ENCODE measurements around the gene ZNF496.
A peak's percentile ranks its signal among the peaks of the same experiment; 100 is the strongest.
"Not testable (repeated sequence)": the region's sequence is repeated elsewhere in the genome, so short reads cannot be mapped to it uniquely, and the experiment has no call there.

The ZNF496 gene

GRCh38 chr1:247360116-247360898, 28.6 kb upstream of the ZNF496 start:
- no peak for TF ChIP-seq CTCF (IDR thresholded peaks at IDR 0.05; ENCODE audit: insufficient read depth, low read length, poor library complexity, severe bottlenecking)
- no peak for DNase-seq (ENCODE audit: extremely low read depth, insufficient read length)
- no peaks in the 10 kb centered on the region for H3K27me3 ChIP-seq (replicated peaks; ENCODE audit: control insufficient read depth, insufficient read depth, low read length)
- no peak overlapping the region for H3K4me3 ChIP-seq (replicated peaks; ENCODE audit: low read depth, low read length)
- H3K36me3 ChIP-seq (ENCODE audit: control insufficient read depth, insufficient read depth, low read length), result no peaks in the 10 kb centered on the region

GRCh38 chr1:247359559-247359958, 27.9 kb upstream of the ZNF496 start:
- TF ChIP-seq CTCF (IDR thresholded peaks at IDR 0.05; ENCODE audit: insufficient read depth, low read length, poor library complexity, severe bottlenecking), result no peak
- H3K27me3 ChIP-seq (replicated peaks; ENCODE audit: control insufficient read depth, insufficient read depth, low read length), result no peaks in the 10 kb centered on the region
- H3K4me3 ChIP-seq (replicated peaks; ENCODE audit: low read depth, low read length), result no peak overlapping the region
- no peak for DNase-seq (ENCODE audit: extremely low read depth, insufficient read length)
- H3K36me3 ChIP-seq (ENCODE audit: control insufficient read depth, insufficient read depth, low read length), result no peaks in the 10 kb centered on the region

DNA sequence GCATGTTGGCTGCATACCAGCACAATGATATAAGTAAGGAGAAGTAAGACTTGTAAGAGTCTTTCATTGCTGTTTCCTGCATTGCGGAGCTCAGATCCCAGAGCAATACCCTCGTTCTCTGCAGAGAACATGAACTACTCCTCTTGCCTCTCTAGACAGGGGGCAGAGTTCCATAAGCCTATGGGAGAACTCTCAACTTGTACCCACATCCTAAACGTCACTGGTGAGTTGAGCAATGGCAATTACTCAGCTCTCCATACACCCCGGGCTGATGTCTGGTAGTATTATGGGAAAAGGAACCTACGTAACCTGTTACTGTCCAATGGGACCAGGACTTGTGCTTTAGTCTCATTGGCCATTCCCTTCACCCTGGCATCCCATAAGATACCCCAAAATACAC, 27.3 kb upstream of the ZNF496 start:
- Histone ChIP-seq H3K36me3 (ENCODE audit: control insufficient read depth, insufficient read depth, low read length) (no peaks in the 10 kb centered on the region), H3K4me3 (replicated peaks; ENCODE audit: low read depth, low read length) (no peak overlapping the region), H3K27me3 (replicated peaks; ENCODE audit: control insufficient read depth, insufficient read depth, low read length) (no peaks in the 10 kb centered on the region)
- TF ChIP-seq CTCF (IDR thresholded peaks at IDR 0.05; ENCODE audit: insufficient read depth, low read length, poor library complexity, severe bottlenecking), result no peak
- DNase-seq (ENCODE audit: extremely low read depth, insufficient read length), result no peak

DNA sequence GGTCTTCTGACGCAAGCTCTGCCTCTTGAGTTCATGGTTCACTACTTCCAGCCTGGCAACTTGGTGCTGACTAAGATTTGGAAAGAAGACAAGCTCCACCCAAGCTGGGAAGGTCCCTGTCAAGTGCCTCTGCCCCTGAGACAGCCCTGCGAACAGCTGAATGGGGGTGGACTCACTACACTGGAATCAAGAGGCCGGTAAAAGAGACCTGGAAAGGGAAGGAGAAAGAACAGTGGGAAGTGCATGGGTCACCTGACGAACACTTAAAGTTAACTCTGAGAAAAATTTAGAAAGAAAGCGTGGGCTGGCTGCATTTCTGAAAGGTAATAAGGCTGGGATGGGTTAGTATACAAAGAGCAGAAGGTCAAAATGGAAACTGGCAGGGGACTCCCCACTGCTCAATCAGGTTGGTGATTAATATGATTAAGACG, 26.1 kb upstream of the ZNF496 start:
- TF ChIP-seq CTCF (IDR thresholded peaks at IDR 0.05; ENCODE audit: insufficient read depth, low read length, poor library complexity, severe bottlenecking), result no peak
- Histone ChIP-seq H3K27me3 (replicated peaks; ENCODE audit: control insufficient read depth, insufficient read depth, low read length) (no peaks in the 10 kb centered on the region), H3K36me3 (ENCODE audit: control insufficient read depth, insufficient read depth, low read length) (no peaks in the 10 kb centered on the region), H3K4me3 (replicated peaks; ENCODE audit: low read depth, low read length) (no peak overlapping the region; the same call in 1 of the 2 replicates)
- DNase-seq (ENCODE audit: extremely low read depth, insufficient read length), result peak; percentile 50

DNA sequence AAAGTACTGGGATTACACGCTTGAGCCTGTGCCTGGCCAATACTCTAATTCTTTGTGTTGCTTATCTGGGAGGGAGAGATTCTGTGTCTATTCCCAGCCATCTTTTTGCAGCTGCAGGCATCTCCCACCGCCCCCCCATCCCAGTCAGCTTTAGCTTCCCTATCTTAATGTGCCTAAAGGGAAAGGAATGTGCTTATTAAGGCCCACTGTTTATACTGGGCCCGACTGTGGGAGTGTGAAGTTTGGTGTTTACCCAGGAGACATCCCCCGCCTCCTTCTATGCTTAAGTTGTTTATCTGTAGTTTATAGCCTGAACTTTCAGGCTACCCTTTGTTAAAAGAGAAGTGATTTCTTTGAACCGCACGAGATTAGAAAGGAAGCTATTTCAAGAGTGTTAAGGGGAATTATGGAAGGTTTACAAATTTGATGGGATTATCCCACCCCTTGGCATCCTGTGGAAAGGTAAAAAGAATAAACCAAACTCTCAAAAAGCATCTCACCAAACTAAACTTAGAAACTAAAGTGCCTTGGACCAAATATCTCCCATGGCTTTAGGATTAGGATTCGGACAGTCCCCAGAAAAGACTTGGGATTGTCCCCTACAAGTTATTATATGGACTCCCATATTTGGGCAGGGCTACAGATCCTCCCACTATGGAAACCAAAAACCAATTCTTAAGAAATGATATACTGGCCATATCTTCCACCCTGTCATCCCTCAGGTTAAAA, 25.5 kb upstream of the ZNF496 start:
- no peaks in the 10 kb centered on the region for H3K36me3 ChIP-seq (ENCODE audit: control insufficient read depth, insufficient read depth, low read length)
- no peak for DNase-seq (ENCODE audit: extremely low read depth, insufficient read length)
- no peaks in the 10 kb centered on the region for H3K27me3 ChIP-seq (replicated peaks; ENCODE audit: control insufficient read depth, insufficient read depth, low read length)
- no peak for TF ChIP-seq CTCF (IDR thresholded peaks at IDR 0.05; ENCODE audit: insufficient read depth, low read length, poor library complexity, severe bottlenecking)
- no peak overlapping the region for H3K4me3 ChIP-seq (replicated peaks; ENCODE audit: low read depth, low read length)

DNA sequence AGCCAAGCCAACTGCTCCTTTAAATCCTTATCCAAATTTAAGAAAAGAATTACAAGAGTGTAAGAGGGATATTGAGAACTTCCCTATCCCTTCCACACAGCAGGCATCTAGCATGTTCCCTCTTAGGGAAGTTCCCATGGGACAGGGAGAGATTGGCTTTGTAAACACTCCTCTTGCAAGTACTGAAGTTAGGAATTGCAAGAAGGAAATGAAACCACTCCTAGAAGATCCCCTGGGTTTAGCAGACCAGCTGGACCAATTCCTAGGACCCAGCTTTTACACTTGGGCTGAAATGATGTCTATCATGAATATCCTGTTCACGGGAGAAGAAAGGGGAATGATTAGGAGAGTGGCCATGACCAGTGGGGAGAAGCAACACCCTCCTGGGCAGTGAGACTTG, 23.5 kb upstream of the ZNF496 start:
- not testable (repeated sequence) for H3K27me3 ChIP-seq (replicated peaks; ENCODE audit: control insufficient read depth, insufficient read depth, low read length); H3K4me3 ChIP-seq (replicated peaks; ENCODE audit: low read depth, low read length); DNase-seq (ENCODE audit: extremely low read depth, insufficient read length); H3K36me3 ChIP-seq (ENCODE audit: control insufficient read depth, insufficient read depth, low read length)

All from GM06990 (cell line).